Smooth muscle cell (in vitro differentiated cells): ENCODE results near the gene RBM38. TPM values are rescaled to one million over a fixed set of nuclear protein-coding genes. Genes with fewer than 3 reads are reported as not detected.
"Not testable (repeated sequence)": the region's sequence is repeated elsewhere in the genome, so short reads cannot be mapped to it uniquely, and the experiment has no call there.

Experiments used
- DNase-seq: peaks from one replicate; lab custom pipeline; 2025; ENCODE audit not compliant: unreplicated experiment; lab: John Stamatoyannopoulos, UW
- H2AFZ ChIP-seq: fragments of 200-600 bp; sonication (generic); 2 replicates; pipeline ENCODE4 v1.6.0; 2016; ENCODE audit warnings: antibody characterized with exemption, low read depth, mild to moderate bottlenecking
- H3F3A ChIP-seq: fragments of 200-600 bp; sonication (generic); 2 replicates; pipeline ENCODE4 v1.6.0; 2017; ENCODE audit warnings: antibody characterized with exemption, low read depth
- H3K27ac ChIP-seq: fragments of 200-600 bp; sonication (generic); 2 replicates; pipeline ENCODE4 v1.5.1; 2016; ENCODE audit warnings: low read depth, mild to moderate bottlenecking
- H3K27me3 ChIP-seq: fragments of 200-600 bp; sonication (generic); 2 replicates; pipeline ENCODE4 v1.6.1; 2016; ENCODE audit warnings: low read depth, mild to moderate bottlenecking
- H3K36me3 ChIP-seq: fragments of 200-600 bp; sonication (generic); 2 replicates; pipeline ENCODE4 v1.5.1; 2016; ENCODE audit warnings: low read depth
- H3K4me1 ChIP-seq: fragments of 200-600 bp; sonication (generic); 2 replicates; pipeline ENCODE4 v1.5.1; 2016; ENCODE audit warnings: low read depth
- H3K4me2 ChIP-seq: fragments of 200-600 bp; sonication (generic); 2 replicates; pipeline ENCODE4 v1.6.0; 2016; ENCODE audit warnings: mild to moderate bottlenecking
- H3K4me3 ChIP-seq: fragments of 200-600 bp; sonication (generic); 2 replicates; pipeline ENCODE4 v1.5.1; 2016; ENCODE audit warnings: mild to moderate bottlenecking
- H3K79me2 ChIP-seq: fragments of 200-600 bp; sonication (generic); 2 replicates; pipeline ENCODE4 v1.6.0; 2016; ENCODE audit warnings: low read depth, mild to moderate bottlenecking
- H3K9ac ChIP-seq: fragments of 200-600 bp; sonication (generic); 2 replicates; pipeline ENCODE4 v1.6.0; 2016; ENCODE audit warnings: low read depth
- H3K9me3 ChIP-seq: fragments of 200-600 bp; sonication (generic); replicated peaks from 2 replicates; pipeline ENCODE4 v1.5.1; 2016; ENCODE audit warnings: low read depth
- H4K20me1 ChIP-seq: fragments of 200-600 bp; sonication (generic); 2 replicates; pipeline ENCODE4 v1.6.0; 2016; ENCODE audit warnings: low read depth
- CTCF ChIP-seq: fragments of 200-600 bp; sonication (generic); IDR thresholded peaks from 2 replicates; pipeline ENCODE4 v1.5.1; 2017; ENCODE audit warnings: borderline replicate concordance, mild to moderate bottlenecking, antibody characterized with exemption; ENCODE audit not compliant: insufficient read depth, poor library complexity, severe bottlenecking
- WGBS: methylation state at CpG from one replicate; pipeline ENCODE4 v1.1.7; 2016; ENCODE audit warnings: low lambda C conversion rate; 5-methylcytosine and 5-hydroxymethylcytosine counted together
- polyA plus RNA-seq: library from polyadenylated mRNA; unstranded; fragments of >200 nt; fragmentation: Nextera tagmentation; extraction: Ambion mirVana; gene quantifications from 2 replicates; pipeline ENCODE4 v1.2.1, GENCODE V29; 2016
- total RNA-seq: library from RNA; depleted of rRNA; stranded (reverse); fragments of >200 nt; gene quantifications from 2 replicates; pipeline ENCODE4 v1.2.3, GENCODE V29; 2014

RBM38 gene
- total and polyA plus RNA-seq, 2 experiments from 2014 or later: 12.0 to 12.7 TPM

- H2AFZ ChIP-seq: peak overlapping the region; percentile 5
- no peaks in the 10 kb centered on the region for H3K9me3 ChIP-seq
- H3K4me1 ChIP-seq: peaks cover 6% of the 10 kb centered on the region
- H3K9ac ChIP-seq: no peak overlapping the region
- H3K36me3 ChIP-seq: peaks cover 8% of the 10 kb centered on the region
- peak overlapping the region; percentile 65 for H3K27ac ChIP-seq
- WGBS: 89% methylated on average over 16 of the region's 16 CpGs
- peaks cover 26% of the 10 kb centered on the region for H4K20me1 ChIP-seq
- H3K27me3 ChIP-seq: no peaks in the 10 kb centered on the region
- no peak for DNase-seq
- no peak overlapping the region for H3K4me3 ChIP-seq
- no peak for TF ChIP-seq CTCF
- H3K4me2 ChIP-seq: no peak overlapping the region
- peaks cover 32% of the 10 kb centered on the region for H3K79me2 ChIP-seq
- H3F3A ChIP-seq: peaks cover 5% of the 10 kb centered on the region
Observed at GRCh38 chr20:57350081-57350710, 41.0 kb upstream of the RBM38 start.

GRCh38 chr20:57350726-57351041, 40.5 kb upstream of the RBM38 start:
- not testable (repeated sequence) for H3K4me1 ChIP-seq, H3K36me3 ChIP-seq, DNase-seq, H3K9me3 ChIP-seq, H3K27me3 ChIP-seq, H3F3A ChIP-seq
- Histone ChIP-seq H2AFZ (peak overlapping the region; percentile 96), H3K27ac (peak overlapping the region; percentile 91), H3K4me2 (peak overlapping the region; percentile 89), H3K4me3 (peak overlapping the region; percentile 86), H3K9ac (peak overlapping the region; percentile 98), H3K79me2 (peaks cover 35% of the 10 kb centered on the region), H4K20me1 (peaks cover 26% of the 10 kb centered on the region)
- 87% methylated on average over 3 of the region's 24 CpGs for whole genome bisulfite sequencing

GRCh38 chr20:57351042-57351783, 40.0 kb upstream of the RBM38 start, which contains the start of gene RAE1:
RAE1 (plus strand) TSS chr20:57351255; CDS start chr20:57354039, 2,784 bp downstream.
- Histone ChIP-seq H3K4me1 (peaks cover 6% of the 10 kb centered on the region), H3F3A (peaks cover 5% of the 10 kb centered on the region), H2AFZ (peak within 1 kb of the TSS; percentile 96), H3K27ac (peak within 1 kb of the TSS; percentile 91), H3K4me3 (peak within 1 kb of the TSS; percentile 86), H3K9ac (peak within 1 kb of the TSS; percentile 98), H3K27me3 (no peaks in the 10 kb centered on the region), H3K36me3 (peaks cover 11% of the 10 kb centered on the region), H4K20me1 (peaks cover 26% of the 10 kb centered on the region), H3K79me2 (peaks cover 35% of the 10 kb centered on the region), H3K9me3 (no peaks in the 10 kb centered on the region), H3K4me2 (peak within 1 kb of the TSS; percentile 89)
- DNase-seq: peak; percentile 71
- TF ChIP-seq CTCF: no peak
- under 1% methylated on average over 64 of the region's 64 CpGs for WGBS

- H3K36me3 ChIP-seq: peaks cover 13% of the 10 kb centered on the region
- peak overlapping the region; percentile 86 for H3K4me3 ChIP-seq
- H3K27ac ChIP-seq: no peak overlapping the region
- H3F3A ChIP-seq: peaks cover 5% of the 10 kb centered on the region
- H3K4me2 ChIP-seq: peak overlapping the region; percentile 89
- WGBS: 70% methylated on average over 6 of the region's 6 CpGs
- H3K9me3 ChIP-seq: no peaks in the 10 kb centered on the region
- TF ChIP-seq CTCF: no peak
- no peak for DNase-seq
- H3K27me3 ChIP-seq: no peaks in the 10 kb centered on the region
- H3K4me1 ChIP-seq: peaks cover 6% of the 10 kb centered on the region
- peaks cover 35% of the 10 kb centered on the region for H3K79me2 ChIP-seq
- no peak overlapping the region for H3K9ac ChIP-seq
- H2AFZ ChIP-seq: no peak overlapping the region
- peaks cover 26% of the 10 kb centered on the region for H4K20me1 ChIP-seq
Observed at GRCh38 chr20:57352305-57352704, 38.9 kb upstream of the RBM38 start.
